Muscle of arm (tissue), 12 donors: ENCODE measurements around the gene MGAT5. TPM values are rescaled to one million over a fixed set of nuclear protein-coding genes. Genes with fewer than 3 reads are reported as not detected.

Experiments used
- DNase-seq: peaks from one replicate; pipeline ENCODE4 v3.0.0-alpha.2; 2013
- polyA plus RNA-seq, 12 donors: library from polyadenylated mRNA; unstranded; fragments of 120-200 nt; gene quantifications; one replicate each; pipeline ENCODE4 v1.2.1, GENCODE V29; 2013; ENCODE audit not compliant: insufficient read length in 12 of 12

Gene MGAT5
- polyA plus RNA-seq, 12 donors = 15.9 to 25.1 (median 20.2) TPM; not detected in 1

- DNase-seq = peak; percentile 74
Observed at GRCh38 chr2:134446383-134447017, 192.6 kb downstream of the MGAT5 start.

GRCh38 chr2:134447669-134448068 lies 193.8 kb downstream of the MGAT5 start:
- no peak for DNase-seq

- no peak for DNase-seq
Observed at GRCh38 chr2:134448650-134449049, 194.8 kb downstream of the MGAT5 start.

GRCh38 chr2:134449157-134449556 lies 195.3 kb downstream of the MGAT5 start:
- no peak for DNase-seq

DNA sequence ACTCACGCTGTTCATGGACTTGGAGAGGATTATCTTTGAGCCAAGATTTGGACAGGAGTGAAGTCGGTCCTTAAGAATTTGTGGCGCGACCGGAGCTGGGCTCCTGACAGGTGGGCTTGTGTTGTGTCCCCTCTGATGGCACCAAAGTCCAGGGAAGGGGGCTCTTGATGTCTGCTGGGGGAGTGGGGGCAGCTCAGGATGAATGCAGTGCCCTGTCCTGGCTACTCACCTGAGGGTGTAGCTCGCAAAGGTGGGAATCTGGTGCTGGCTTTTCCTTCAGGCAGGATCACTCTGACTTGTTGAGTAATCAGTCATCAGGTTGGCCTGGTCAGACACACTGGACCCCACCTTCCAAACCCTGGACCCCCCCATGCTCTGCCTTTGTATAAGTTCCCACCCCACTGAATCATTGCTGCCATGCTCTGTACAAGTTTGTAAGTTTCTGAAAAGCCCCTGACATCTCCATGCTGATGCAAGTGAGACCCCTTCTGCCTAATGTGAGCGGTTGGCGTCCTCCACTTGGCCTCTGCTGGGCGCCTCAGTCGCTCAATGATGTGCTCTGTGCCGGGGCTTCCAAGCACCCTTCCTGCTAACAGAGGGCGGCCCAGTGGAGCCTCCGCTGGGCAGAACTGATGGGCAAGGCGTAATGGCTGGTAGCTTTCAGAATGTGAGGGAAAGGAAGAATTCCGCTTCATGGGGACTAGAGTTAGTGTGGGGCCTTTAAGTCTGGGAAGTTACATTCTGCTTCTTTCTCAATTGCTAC lies 196.1 kb downstream of the MGAT5 start:
- no peak for DNase-seq

DNA sequence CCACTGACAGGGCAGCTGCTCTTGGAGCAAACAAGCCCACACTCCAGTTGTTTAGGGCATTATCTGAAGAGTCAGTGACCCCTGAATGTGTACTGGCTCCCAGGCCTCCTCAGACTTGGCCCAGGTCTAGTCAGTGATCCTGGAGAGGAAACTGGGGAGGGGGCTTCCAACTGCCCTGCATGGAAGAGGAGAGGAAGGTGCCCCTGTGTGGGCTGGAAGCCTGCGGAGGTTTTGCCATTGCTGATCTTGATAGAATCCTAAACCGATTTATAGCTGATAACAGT lies 197.4 kb downstream of the MGAT5 start:
- no peak for DNase-seq

DNA sequence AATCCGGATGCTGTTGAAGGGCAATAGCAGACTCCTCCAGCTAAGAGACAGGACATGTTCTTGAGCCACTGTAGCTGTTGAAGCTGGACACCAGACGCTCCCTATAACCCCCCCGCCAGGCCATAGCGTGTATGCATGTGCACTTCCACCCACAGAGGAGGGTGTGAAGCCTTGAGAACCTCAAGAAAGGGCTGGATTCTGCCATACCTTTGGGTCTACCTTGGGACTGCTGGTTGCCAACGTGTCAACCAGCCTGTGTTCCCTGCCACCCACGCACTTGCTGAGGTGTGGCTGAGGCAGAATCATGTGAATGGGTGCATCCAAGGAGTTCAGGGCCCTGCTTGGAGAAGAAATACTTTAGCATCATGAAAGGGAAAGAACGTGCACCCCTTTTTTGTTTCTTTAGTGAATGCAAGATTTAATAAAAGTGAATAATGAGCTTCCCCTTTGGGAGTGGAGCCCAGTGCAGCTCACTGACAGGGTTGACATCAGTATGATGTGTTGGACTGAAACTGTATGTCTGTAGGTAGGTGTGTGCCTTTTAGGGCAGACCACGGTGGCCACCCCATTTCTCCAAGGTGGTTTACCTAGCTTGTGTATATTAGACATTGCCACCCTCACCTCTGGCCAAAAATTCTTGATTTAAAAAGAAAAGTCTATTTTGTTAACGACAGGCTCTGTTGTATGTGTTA lies 198.3 kb downstream of the MGAT5 start:
- DNase-seq = no peak

DNA sequence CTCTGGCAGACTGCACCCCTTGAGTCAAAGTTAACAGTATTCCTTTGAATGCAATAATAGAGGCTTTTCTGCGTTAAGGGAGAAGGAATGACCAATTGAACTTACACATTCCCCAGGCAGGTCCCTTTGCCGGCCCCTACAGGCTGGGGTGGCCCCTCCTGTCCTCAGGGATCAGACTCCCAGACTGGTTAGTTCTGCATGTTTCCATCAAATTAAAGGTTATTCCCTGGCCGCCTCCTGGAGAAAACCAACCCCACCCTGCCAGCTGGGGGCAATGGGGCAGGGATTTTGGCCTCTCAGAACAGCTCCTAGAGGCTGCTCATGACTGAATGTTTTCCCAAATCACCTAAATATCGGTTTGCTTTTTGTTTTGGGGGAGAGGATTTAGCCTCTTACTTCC lies 199.6 kb downstream of the MGAT5 start:
- no peak for DNase-seq

DNA sequence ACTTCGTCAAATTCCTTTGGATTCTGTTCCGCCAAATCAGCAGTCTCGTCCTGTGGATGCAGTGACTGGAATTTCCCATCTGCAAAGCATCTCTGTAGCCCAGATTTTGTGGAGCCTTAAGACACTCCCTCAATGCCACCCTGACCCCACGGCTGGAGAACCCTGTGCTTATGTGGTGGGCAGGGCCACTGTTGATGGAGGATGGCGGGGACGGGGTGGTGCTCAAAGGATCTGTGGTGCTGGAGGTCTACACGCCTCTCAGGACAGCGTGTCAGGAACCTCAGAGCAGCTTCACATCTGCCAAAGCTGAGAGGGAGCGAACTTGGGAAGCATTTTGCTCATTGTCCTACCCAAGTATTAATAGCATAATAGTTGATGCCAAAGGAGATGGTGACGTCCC lies 200.1 kb downstream of the MGAT5 start:
- DNase-seq = no peak

- DNase-seq = no peak
Observed at GRCh38 chr2:134454426-134454825, 200.6 kb downstream of the MGAT5 start.

DNA sequence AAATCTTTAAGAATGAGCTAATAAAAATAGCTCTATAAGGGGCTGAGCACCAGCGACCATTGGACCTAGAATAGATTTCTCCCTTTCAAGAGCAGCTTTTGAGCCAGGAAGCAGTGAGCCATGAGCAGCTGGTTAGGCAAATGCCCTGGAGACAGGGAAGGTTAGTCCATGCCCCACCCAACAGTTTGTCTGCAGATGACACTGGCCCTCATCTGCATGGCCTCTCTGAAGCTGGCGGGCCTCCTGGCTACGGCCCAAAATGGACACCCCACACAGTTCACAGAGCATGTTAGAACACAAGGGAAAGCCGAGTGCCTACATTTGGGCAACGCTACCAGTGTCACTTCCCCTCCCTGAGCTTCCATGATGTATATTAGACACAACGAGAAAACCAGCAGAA lies 201.1 kb downstream of the MGAT5 start:
- no peak for DNase-seq

DNA sequence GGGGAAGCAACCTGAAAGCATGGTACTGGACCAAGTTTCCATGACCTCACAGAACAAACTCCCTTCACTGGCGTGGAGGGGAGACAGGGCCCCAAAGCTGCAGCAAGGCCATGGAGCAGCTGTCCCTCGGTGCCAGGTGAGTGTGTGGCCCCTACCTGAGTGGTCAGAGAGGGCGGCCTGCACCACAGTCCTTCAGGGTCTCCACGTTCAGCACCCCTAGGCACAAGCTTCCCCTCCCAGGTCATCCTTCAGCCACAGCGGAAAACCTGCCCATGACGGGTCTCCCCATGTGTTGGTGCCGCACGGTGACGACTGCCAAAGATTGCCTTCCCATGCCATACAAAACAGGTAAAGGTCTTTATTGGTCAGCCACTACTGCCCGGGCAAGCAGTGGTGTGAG lies 201.6 kb downstream of the MGAT5 start:
- no peak for DNase-seq

- no peak for DNase-seq
Observed at GRCh38 chr2:134457353-134457752, 203.5 kb downstream of the MGAT5 start.

- no peak for DNase-seq
Observed at GRCh38 chr2:134457765-134458472, 204.0 kb downstream of the MGAT5 start.

DNA sequence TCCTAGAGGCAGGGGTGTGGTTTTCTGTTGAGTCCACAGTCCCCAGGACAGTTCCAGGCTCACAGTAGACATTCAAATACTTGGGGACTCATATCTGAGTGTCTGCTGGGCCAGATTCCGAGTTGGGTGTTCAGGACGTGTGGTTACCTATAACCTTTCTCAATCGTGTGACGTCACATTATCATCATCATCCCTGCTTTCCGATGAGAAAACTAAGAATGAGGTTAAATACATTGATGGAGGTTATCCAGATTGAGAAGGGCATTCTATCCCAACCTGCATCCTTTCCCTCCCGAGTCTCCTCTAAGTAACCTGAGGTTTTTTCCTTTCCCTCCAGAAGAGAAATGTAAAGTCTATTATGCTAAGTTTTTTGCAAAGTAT lies 204.6 kb downstream of the MGAT5 start:
- DNase-seq = no peak

GRCh38 chr2:134458950-134459349 lies 205.1 kb downstream of the MGAT5 start:
- no peak for DNase-seq

- DNase-seq = no peak
Observed at GRCh38 chr2:134459706-134460406, 206.0 kb downstream of the MGAT5 start.

- DNase-seq = peak; percentile 41
Observed at GRCh38 chr2:134460583-134460998, 206.7 kb downstream of the MGAT5 start.

DNA sequence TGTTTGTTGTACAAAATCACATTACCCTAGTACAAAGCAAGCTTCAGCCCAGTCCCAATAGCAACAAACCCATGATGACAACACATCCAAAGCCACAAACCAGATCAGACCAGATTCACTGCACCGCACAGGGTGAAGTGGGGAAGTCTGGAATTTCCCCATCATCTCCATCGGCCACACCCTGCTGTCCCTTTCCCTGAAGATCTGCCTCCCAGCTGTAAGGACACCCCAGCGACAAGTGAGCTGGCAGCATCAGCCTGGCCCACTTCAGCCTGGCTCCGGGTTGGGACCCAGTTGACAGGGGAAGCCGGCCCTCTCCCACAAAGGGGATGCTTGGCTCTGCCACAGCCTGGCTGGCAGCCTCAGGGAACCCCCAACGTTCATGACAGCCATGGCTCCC lies 207.6 kb downstream of the MGAT5 start:
- DNase-seq = no peak

DNA sequence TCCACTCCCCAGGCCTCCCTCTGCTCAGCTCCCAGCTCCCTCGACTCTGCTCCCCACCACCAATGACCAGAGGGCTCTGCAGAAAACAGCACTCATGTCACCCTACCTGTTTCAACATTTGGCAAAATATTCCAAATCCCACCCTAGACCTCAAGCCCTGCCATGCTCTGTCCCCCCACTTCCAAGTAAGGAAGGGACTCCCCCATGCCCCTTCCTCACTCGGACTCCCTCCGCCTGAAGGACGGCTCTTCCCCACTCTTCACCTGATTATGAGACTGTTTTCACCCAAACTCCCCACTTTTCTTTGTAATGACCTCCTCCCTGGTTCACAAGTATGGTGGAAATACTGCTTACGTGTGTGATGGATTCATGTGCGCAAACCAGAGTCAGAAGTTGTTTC lies 208.4 kb downstream of the MGAT5 start:
- DNase-seq = no peak

GRCh38 chr2:134462791-134463698 lies 209.2 kb downstream of the MGAT5 start:
- no peak for DNase-seq
